GM18519 (cell line): Measurements from ENCODE around the gene MLPH.

Experiments used
- ATAC-seq: cut with Tn5 transposase; IDR thresholded peaks from one replicate; pipeline ENCODE4 v1.9.1; 2021; ENCODE audit warnings: mild to moderate bottlenecking, moderate library complexity; ENCODE audit not compliant: unreplicated experiment, low FRiP score

The MLPH gene

DNA sequence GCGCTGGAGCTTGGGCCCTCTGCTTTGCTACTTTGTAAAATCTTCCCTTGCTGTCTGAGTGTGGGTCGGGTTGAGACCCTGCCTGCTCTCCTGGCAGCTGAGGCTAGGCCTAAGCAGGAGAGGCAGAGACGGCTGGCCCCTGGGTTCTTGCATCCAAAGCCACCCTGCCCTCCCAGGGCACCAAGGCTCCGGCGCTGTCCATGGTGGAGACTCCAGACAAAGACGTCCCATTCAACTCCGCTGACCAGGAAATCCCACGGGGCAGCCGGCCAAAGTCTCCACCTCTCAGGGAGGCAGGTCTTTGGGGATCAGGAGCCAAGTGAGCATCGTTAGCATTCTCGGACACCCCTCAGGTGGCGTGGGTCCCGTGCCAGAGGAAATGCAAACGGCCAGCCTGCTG, 76.8 kb downstream of the MLPH start:
- no peak for ATAC-seq

GRCh38 chr2:237564526-237565131, 77.6 kb downstream of the MLPH start:
- no peak for ATAC-seq

GRCh38 chr2:237565974-237566373, 78.9 kb downstream of the MLPH start:
- ATAC-seq, result no peak

DNA sequence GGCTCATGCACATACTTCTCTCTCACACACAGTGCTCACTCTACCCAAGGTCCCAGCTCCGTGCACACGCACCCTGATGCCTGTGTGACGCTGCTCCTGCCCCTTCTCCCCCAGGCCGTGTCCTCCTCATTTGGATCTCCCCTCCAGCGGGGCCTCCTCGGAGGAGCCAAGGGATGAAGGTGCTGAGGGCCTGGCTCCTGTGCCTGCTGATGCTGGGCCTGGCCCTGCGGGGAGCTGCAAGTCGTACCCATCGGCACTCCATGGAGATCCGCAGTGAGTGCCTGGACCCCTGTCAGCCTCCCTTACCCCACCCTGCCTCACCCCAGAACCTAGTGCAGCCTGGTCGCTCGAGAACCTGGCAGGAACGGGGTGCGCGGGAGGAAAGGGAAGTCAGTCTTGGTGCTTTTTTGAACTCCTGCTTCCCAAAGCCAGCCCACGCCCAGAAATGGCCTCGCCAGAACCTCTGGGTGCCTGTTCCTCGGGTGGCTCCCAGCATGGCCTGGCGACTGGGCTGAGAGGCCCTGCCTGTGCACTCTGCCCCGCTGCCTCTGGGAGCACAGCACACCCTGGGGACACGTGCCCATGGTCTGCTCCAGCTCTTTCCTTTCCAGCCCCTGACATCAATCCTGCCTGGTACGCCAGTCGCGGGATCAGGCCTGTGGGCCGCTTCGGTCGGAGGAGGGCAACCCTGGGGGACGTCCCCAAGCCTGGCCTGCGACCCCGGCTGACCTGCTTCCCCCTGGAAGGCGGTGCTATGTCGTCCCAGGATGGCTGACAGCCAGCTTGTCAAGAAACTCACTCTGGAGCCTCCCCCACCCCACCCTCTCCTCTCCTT, 79.6 kb downstream of the MLPH start, which contains the start of gene PRLH:
Gene PRLH, plus strand, starts transcription at position 174 of the 835 bp plus-strand sequence. Its CDS starts 0 bp downstream, at position 174.
- no peak for ATAC-seq

GRCh38 chr2:237567276-237568029, 80.4 kb downstream of the MLPH start:
- no peak for ATAC-seq

GRCh38 chr2:237568121-237568660, 81.1 kb downstream of the MLPH start:
- ATAC-seq, result no peak

- no peak for ATAC-seq
Measured at GRCh38 chr2:237569041-237569440, 82.0 kb downstream of the MLPH start.

- no peak for ATAC-seq
Measured at GRCh38 chr2:237569896-237570295, 82.8 kb downstream of the MLPH start.

DNA sequence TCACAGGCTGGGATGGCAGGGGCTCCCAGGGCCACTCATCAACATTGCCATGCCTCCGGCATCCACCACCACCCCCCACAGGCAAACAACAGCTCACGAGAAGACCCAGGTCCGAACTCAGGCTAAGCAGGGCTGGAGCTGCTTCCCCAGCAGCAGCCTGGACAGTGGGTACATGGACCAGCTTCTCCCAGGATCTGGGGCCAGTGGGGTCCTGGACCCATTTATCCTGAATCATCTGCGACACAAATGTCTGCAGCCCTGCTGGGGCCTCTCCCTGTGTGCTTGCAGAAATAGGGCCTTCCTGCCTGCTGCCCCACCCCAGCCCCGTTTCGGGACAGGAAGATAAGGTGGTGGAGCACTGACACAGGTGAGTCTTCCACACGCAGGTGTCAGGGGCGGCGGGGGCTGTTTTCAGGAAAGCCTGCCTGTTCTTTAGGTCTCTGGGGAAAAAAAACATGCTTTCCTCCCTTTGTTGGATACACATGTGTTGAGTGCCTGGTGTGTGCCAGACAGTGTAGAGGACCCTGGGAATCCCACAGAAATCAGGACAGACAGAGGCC, 83.8 kb downstream of the MLPH start:
- no peak for ATAC-seq

- no peak for ATAC-seq
Measured at GRCh38 chr2:237571551-237571950, 84.5 kb downstream of the MLPH start.

DNA sequence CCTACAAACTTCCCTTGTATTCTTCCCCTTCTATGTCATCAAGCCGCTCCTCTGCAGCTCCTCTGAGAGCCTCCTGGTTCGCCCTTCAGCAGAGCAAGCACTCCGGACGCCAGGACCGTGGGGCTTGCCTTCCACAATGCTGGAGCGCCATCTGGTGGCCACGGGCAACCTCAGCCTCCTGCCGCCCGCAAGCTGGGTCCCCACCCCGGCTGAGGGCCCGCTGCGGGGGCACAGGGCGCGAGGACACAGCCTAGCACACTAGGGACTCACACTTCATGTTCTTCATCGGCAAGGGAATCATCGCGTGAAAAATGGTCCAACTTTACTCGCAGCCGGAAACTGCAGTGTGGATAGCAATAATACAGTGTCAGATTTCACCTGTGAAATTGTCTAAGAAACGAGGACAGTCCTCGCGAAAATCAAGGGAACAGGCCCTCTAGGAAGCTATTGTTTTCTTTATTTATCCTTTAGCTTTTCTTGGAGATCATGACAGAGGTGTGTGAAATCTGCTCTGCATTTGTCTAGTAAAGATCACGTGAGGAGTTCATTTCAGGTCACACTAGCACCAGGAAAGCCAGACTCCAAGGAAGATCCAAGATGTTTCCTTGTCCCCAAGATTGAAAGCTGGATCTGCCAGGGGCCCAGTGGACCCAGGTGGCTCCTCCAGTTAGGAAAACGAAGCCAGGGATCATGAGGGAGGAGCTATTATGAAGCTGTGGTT, 85.1 kb downstream of the MLPH start:
- peak; percentile 56 for ATAC-seq

DNA sequence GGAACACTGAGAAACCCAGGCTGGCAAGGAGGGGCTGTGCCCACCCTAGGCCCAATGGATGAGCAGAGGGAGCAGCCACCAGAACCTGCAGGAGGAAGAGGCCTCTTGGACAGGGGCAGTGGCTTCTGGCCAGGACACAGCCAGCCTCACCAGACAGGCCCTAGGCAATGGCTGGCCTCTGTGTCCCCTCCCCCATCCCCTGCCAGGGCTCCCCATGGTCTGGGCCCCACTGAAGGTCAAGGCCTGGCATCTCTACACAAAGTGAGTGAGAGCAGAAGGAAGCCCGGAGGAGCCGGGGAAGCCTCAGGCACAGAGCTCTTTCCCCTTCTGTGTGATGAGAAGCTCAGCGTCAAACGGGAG, 85.7 kb downstream of the MLPH start:
- ATAC-seq, result no peak

GRCh38 chr2:237573721-237574415, 86.8 kb downstream of the MLPH start:
- ATAC-seq, result no peak

DNA sequence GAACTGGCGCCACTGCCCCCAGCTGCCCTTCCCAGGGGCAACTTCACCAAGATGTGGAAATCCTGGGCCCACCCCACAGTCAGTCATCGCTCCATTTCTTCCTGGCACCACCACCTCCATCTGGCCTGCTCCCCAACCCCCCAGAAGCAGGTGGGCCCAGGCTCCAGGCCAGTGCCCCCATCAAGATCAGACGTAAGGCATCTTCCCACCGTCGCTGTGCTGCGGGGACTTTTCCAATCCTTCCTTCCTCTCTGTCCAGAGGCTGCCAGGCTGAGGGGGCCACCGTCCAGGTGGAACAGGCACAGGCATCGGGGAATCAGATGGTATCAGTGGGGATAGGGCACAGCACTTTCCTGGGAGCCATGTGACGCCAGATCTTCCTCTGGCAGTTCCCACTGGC, 87.4 kb downstream of the MLPH start:
- ATAC-seq, result no peak

DNA sequence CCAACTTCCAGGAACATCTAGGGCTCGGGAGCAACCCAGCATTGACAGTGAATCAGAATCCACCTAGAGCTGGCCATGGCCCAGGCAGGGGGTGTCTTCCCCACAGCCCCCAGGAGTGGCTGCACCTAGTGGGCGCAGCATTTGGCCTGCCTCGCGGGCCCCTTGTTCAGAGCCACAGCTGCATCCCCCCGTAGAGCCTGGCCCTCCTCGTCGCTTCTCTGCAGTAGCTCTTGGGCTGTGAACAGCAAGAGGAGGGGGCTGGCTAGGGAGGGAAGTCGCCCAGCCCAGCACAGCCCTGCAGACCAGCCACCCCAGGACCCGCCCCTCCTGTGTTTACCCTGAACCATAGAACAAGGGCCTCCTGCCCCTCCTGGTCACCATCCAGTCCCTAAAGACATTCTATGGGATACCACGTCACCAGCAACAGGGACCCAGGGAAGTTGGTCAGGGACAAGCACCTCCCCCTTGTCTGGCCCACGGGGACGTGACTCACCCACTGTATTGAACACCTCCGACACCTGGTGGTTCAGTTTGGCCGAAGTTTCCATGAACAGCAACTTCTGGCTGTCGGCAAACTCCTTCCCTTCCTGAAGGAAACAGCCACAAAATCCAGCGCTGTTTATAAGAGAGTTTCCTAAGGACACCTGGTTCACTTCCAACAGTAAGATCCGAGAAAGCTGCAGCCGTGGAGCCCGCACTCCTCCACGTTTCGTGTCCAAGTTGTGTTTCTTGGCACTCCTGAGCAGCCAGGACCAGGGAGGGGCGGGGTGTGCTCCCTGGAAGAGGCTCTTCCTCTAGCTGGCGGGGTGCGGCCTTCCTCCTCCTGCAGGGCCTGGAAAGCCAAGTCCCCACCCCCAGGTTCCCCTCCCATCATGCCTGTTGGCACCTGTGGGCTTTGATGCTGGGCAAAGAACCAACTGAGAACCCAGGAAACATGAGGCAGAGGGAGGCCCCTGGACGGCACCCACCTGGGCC, 88.1 kb downstream of the MLPH start:
- no peak for ATAC-seq

DNA sequence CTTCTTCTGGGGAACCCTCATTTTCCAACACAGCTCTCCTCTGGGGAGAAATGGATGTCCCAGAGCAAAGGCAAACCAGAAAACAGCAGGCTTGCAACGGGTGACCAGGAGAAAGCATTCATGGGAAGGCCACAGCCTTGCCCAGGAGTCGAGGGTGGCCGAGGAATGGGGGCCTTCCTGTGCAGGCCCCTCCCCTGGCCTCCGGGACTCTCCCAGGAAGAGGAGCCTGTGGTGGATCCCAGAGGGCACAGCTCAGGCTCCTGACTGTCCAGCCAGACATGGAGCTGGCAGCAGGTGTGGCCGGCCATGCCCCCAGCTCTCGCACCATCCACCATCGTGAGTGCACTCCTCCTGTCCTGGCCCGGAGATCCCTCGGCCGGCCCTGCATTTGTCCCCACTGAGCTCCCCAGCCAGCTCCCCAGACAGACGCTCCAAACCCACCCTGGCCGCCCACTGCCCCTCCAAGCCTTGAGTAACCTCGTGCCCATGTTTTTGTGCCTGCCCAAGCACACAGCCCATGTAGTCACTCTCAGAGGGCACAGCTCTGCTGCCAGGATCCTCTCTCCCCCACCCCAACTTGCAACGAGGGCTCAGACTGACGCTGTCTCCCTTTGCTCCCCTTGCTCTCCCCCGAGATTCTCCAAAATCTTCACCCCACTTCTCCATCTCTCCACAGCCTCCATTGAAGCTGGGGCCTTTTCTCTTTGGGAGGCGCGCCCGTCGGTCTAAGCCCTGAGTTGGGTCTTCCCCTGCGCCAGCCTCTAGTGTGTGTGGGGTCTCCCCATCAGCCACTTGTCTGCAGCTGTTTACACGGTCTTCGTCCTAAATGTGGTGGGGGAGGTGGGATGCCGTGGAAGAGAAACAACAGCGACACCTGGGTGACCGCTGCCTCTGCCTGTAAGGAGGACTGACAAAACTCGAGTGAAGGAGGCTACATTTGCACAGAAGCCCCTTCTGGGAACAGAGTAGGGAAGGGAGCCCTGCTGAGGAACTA, 89.1 kb downstream of the MLPH start:
- no peak for ATAC-seq

GRCh38 chr2:237576974-237577373, 89.9 kb downstream of the MLPH start:
- no peak for ATAC-seq
